Stimulated activated CD8-positive, alpha-beta memory T cell treated with anti-CD3 and anti-CD28 coated beads, Interleukin-12 subunit alpha, Interleukin-12 subunit beta, amount 100 ng/mL, for 1 hour (primary cell): ENCODE measurements around the gene DCLK3.

Experiments
- DNase-seq: peaks from one replicate; pipeline ENCODE4 v3.0.0-alpha.2; 2020; ENCODE audit warnings: low read depth

DCLK3 gene, protein sequence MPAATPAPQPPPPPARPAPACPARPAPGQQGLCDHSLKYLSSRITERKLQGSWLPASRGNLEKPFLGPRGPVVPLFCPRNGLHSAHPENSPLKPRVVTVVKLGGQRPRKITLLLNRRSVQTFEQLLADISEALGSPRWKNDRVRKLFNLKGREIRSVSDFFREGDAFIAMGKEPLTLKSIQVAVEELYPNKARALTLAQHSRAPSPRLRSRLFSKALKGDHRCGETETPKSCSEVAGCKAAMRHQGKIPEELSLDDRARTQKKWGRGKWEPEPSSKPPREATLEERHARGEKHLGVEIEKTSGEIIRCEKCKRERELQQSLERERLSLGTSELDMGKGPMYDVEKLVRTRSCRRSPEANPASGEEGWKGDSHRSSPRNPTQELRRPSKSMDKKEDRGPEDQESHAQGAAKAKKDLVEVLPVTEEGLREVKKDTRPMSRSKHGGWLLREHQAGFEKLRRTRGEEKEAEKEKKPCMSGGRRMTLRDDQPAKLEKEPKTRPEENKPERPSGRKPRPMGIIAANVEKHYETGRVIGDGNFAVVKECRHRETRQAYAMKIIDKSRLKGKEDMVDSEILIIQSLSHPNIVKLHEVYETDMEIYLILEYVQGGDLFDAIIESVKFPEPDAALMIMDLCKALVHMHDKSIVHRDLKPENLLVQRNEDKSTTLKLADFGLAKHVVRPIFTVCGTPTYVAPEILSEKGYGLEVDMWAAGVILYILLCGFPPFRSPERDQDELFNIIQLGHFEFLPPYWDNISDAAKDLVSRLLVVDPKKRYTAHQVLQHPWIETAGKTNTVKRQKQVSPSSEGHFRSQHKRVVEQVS

DNA sequence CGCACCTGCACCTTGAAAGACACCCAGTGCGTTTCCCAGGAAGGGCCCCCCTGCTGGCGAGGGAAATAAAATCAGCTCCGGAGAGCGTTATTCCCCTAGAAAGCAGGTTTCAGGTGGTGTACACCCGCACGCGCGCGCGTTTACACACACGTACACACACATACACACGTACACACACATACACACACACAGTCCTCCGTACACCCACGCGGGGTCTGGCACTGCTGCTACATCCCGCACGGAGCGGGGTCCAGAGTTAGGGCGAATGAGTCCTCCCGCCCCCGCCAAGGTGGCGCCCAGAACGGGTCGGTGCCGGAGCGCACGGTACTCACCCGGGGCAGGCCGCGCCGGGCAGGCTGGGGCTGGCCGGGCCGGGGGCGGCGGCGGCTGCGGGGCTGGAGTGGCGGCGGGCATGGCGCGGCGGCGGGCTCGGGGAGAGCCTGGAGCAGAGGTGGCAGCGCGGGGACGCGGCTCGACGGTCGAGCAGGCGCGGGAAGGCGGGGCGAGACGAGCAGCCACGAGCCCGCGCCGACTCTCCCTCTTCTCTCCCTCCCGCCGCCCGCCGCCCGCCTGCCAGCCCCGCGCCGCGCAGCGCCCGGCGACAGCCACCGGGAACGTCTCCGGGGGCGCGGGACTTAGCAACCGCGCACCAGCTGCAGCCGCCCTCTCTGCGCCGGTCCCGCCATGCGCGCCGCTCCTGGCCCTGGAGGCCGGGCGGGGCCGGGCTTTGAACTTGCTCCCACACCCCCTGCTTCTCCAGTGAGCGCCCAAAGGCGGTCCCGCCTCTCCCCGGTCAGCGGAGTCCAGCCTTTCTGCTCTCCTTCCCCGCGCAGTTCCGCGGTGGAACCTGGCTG is at the start of gene DCLK3:
DCLK3 (minus strand) TSS at position 704 of the 854 bp plus-strand sequence; CDS start at position 414, 290 bp downstream.
- no peak for DNase-seq

DNA sequence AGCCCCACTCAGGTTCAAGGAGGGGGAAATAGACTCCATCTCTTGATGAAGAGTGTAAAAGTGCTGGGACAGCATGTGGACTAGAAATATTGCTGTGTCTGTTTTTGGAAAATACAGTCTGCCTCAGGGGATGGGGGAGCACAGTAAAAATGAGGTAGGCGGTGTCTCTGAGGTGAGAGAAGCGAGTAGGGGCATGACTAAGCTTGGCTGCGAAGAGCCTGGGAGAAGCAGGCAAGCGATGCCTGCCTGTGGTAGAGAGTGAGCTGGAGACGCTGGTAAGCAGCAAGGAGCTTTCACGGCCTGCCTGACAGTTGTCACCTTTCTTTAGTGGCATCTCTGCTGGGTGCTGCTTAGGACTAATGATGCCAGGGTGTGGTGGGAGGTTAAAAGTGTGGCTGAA is 49.0 kb upstream of the DCLK3 start:
- DNase-seq = no peak

DNA sequence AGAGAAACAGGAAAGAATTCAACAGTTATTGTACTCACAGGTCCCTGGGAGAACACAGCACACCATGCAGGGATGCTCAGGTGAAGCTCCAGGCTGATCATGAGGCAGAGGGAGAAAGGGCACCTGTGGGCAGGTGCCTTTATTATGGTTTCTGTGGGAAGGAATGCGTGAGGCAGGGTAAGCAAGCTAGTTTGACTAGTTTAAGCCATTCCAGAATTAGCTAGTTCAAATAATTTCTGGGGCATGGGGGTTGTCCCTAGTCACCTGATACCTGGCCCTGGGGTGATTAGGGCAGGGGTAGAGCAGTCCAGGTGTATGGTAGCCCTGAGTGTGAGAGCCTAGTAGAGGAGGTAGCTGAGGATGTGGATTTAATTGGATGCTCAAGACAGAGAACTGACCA is 47.9 kb upstream of the DCLK3 start:
- DNase-seq = no peak

DNA sequence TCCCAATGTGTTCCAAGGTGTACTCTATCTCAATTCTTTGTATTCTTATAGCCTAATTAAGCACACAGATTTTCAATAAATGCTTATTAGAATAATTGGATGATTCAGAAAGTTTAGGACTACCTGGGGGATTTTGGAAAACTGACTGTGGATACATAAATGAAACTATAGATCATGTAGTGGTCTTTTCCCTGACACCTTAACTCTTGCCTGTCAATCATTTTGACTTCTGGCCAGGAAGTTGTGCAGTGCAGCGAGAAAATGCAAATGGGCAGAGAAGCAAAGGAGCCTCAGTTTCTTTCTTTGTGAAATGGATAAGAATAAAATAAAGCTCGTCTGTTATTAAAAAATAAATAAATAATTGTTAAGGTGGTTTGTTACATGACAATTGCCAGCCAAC is 47.4 kb upstream of the DCLK3 start:
- DNase-seq = no peak

DNA sequence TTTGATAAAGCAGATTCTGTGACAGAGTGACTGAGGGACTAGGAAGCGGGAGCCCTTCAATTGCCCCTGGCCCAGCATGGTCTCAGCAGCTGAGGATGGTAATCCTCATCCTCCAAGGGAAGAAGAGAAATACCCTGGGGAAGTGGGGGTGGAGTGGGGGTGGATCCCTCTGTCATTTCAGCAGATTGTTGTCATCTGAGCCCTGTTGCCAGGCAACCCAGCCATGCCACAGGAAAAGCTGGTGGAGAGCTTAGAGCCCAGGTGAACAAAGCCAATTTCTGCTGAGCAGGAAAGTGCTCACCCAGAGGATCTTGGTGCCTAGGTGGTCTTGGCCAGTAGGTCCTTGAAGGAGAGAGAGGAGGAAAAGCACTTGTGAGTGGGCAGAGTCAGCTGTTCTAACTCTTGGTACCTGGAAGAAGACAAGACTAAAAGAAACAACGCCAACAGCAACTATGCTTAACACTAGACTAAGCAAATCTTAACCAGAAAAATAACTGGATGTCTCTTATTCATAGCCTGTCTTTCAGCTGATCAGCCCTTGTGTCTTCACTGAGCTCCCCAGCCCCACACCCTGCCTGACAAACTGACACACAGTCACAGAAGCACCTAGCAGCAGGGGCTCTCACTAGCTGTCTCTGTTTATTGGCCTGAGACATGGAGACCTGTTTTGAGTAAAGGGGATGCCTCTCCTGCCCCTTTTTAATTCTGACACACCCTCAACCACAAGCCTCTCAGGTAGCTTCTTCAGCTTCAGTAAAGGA is 40.1 kb upstream of the DCLK3 start:
- no peak for DNase-seq

DNA sequence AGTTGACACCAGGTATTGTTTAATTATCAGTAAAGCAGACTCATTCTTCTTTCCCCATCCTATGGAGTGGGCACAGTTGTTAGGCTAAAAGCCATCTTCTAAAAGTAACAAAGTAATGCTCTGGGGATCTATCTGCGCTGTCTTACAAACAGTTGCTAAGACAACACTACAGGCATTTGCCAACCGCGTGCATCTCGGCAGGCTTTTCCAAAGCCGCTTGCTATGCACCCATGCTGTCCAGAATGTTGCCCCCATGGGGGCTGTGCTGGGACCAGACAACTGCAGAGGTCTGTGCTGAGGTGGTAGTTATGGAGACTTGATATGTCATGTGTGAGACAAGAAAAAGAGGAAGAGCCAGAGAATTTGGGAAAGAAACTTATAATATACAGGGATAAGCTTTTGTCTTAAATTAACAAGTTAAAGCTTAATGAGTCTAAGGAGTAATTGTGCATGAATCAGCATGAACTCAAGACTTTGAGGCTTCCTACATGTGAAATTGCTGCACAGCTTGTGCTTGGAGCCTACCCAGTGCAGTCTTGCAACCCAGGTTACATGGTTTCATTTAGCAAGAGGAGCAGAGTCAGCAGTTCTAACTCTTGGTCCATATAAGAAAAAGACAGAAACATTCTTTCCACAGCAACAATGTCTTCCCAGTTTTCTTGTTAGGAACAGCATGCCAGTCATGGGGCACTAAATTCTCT is 38.9 kb upstream of the DCLK3 start:
- DNase-seq = no peak

DNA sequence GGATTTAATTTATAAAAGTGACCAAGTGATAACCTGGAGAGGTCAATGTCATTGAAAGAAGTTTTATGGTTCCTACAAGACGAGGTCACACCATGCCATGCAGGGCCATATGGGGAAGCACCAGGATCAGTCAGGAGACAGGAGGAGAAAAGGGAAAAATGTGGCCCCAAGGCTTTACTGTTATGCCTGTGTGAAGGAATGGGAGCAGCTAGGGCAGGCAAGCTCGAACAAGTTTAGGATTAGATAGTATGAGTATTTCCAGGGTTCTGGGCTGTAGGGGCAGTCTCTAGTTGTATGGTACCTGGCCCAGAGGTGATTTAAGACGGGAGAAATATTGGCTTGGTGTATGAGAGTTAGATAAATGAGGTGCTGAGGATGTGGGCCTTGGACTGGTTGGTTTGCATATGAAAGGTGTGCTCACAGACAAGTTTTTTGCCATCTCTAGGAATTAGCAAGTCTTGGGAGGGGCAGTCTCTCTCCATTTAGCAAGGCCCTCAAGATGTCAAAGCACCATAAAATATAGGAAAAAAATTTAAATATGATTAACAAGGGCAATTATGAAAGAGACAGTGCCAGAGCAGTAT is 36.3 kb upstream of the DCLK3 start:
- no peak for DNase-seq

DNA sequence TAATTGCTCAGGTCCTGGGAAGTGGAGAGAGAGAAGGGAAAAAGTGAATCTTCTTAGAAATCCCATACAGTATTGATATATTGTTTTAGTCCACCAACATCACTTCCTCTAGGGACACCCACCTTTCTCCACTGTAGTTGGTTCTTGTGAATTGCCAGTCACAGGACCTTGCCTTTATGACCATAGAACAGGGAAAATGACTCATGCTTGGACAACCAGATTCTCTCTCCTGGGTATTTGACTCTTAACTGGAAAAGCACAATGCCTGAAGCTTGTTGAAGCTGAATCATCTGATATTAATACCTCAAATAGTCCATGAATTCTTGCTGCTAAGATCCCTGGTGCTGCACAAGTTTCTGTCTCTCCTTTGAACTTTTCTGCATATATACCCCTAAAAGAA is 32.5 kb upstream of the DCLK3 start:
- DNase-seq = no peak

DNA sequence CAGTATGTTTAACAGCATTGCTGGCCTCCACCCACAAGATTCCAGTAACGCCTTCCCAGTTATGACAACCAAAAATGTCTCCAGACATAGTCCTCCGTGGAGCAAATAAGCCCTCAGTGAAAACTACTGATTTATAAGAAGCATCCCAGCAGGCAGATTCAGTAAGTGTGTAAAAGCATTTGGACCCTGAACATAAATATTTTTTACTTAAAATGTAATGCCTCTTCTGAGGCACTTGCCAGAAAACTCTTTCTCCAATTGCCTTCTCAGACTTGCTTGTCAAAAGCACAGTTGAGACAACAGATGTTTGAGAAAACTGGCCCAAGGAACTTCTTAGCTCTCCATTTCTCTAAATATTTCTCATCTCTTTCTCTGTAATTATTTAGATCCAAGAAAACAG is 31.8 kb upstream of the DCLK3 start:
- no peak for DNase-seq

DNA sequence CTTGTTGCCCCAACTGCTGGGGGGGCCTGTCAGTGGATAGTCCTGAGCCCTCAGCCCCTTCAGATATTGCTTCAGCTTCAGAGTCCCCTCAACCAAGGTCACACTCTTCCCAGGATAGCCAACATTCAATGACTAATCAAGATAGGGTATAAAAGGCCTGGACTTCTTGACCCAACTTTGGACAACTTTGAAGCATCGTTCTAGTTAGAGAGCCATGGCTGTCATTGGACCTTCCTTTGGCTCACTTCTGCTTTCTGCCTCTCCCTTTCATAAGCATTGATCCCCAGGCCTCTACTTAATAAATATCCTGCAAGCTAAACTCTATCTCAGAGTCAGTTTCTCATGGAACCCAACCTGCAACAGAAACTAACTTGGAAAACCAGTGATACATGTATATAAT is 31.3 kb upstream of the DCLK3 start:
- no peak for DNase-seq

DNA sequence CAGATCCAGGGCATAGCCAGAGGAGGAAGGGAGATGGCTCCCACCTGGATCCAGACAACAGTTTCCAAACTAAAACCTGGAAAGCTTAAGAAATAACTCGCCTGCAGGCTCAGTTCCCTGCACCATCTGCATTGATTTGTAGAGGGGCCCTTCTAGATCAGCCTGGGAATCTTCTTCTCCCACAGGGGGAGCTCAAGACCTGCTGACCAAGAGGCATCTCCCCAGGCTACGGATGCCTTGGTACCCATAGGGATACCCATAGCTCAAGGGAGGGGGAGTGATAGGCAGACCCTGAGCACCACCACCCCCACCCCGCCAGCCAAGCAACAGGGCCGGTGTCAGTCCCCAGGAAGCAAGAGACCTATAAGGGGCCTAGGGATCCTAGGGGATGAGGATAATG is 28.0 kb upstream of the DCLK3 start:
- DNase-seq = no peak

DNA sequence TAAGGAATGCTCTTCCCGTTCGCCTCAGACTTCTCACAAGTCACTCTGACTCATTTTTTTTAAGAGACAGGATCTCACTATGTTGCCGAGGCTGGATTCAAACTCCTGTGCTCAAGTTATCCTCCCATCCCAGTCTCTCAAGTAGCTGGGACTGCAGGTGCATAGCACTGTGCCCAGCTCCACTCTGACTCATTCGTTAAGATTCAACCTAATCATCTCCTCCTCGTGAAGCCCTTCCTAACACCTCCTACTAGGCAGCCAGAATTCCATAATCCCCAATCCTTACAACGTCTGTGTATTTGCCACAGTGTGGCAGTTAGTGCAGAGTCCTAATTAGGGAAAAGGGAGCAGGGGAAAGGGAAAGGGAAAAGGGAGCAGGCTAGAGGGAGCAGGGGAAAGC is 26.4 kb upstream of the DCLK3 start:
- DNase-seq = no peak

DNA sequence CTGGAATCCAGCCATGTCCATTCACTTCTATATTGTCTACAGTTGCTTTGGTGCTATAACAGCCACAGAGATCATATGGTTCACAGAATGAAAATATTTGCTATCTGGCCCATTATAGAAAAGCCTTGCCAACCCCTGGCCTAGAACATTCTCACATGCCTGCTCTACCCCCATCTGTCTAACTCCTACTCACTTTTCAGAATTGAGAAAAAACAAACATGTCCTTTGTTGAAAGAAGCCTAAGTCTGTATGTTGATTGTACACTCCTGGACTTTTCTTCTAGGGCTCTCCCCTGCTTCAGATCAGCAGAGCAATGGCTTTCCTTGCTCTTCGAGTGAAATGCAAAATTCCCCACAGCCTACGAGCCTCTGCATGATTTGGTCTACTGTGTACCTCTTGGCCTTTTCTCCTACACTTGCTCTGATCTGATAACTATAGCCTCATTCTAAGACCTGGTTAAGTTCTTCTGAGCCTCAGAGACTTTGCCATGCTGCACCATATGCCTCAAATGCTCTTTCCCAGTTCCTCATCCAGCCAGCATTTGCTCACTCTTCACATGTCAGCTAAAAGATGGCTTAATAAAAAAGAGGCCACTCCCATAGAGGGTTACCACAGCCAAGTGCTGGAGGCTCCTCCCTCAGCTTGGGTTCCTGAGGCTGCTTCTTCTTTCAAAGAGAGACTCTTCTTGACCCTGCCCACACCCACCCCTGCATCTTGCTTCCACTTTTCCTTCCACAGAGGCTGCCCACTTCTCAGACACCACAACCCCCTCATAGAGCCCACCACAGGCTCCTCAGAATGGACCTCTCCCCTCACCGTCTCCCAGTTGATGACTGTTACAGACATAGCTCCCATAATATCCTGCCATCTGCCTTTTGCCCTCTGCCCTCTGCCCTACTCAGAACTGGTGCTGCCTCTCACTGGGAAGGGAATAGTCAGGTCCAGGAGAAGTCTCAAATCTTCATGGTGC is 22.9 kb upstream of the DCLK3 start:
- DNase-seq = no peak

DNA sequence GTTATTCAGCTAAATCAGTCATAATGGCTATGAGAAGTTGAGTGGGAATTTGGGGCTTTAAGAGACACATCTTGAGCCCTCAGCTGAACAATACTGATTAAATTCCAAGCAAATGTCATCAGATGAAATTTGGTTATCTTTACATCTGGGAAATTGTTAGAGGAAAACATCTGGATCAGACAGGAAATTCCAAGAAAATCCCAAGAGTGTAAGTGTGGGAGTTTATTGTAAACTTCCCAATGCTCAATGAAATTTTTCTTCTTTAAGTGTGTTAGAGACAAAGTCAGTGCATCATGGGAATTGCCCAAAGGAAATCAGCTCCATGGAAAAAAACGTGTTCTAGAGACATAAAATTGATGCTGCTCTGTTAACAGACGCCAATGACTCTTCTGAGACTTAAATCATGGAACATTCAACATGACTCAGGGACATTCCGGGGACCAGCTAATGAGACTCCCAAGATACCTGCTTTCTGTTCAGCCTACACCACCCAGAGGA is 19.8 kb upstream of the DCLK3 start:
- no peak for DNase-seq

DNA sequence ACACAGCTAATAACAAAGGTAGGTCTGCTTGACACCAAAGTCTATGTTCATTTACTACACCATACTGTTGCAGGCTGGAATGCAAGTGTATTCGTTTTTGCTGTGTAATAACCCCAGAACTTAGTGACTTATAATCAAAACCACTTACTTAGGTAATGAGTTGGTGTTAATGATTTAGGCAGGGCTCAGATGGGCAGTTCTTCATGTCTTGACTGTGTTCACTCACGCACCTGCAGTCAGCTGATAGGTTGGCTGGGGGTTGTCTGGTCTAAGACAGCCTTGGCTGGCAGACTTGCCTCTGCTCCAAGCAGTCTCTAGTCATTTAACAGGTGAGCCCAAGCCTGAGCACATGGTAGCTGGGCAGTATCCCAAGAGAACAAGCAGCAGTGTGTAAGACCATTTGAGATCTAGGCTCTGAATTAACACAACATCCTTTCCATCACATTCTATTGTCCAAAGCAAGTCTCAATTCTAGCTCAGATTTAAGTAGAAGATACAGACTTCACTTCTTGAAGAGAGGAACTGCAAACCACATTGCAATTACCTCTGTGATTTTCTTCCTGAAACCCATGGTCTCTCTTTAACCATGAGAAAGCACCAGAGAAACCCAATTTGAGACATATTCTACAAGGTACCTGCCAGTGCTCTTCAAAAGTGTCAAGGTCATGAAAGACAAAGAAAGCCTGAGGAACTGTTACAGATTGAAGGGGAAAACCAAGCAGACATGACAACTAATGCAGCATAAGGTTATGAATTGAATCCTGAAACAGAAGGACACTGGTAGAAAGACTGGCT is 13.3 kb upstream of the DCLK3 start:
- no peak for DNase-seq

DNA sequence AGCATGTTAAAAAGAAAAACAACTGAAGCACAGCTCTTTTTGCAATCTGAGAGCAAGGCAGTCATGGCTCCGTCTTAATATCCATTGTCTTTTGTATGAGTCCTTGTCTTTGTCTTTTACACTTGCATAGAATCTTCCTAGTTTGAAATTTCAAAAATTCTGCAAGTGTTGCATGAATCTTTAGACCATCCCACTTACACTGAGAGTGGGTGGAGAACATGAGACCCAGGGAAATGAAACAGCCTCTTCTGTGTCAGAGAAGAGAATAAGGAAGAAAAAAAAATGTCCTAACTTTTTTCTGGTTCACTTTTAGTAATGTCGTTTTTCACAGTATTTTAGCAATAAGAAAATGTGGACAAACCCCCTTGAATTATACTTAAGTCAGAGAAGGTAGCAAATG is 12.1 kb upstream of the DCLK3 start:
- DNase-seq = no peak

DNA sequence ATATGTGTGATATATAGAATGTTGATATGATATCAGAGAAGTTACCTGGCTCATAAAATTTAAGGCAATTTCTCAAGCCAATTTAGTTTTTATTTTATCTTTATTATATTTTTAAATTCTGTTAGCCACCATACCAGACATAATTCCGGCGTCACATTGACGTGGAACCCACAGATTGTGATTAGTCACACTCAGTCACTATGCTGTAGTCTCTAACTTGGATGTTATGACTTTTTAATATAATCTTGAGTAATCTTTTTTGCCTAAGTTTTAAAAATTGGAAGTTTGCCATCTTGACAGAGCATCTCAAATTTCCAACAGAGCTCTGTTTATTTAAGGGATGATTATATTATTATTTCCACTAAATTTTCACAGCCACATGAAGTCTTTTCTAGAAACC is 9.7 kb upstream of the DCLK3 start:
- DNase-seq = no peak

DNA sequence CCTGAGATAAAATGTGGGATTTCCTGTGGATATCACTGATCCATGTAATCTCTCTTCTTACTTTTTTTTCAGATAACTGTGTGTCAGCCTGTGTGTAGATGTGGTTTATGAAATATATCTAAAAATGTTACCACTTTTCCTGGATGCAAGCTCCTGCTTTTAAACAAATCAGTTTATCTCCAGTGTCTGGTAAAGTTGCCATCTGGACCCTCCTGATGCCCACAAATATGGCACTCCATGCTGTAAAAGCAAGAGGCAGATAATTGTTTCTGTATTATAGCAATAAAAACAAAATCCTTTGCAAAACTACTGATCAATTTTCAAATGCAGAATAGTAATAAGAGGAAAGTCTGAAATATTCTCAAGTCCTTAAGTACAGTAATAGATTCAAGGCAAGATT is 7.6 kb upstream of the DCLK3 start:
- no peak for DNase-seq

DNA sequence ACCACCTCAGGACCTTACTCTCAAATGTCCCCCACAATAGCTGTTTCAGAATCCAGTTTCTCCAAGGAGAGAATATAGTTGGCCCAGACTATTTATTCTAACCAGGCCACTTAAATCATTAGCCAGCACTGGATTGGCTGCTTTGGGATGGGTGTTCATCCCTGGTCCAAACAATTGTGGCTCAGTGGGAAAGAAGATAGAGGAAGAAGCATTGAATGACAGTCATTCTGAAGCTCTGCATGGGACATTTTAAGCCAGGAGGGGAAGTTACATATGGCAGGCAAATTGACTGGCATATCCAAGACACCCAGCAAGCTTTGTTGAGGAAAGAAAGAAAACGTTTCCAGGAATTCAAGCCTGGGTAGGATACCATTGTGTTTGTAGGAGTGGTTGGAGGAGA is 5.6 kb upstream of the DCLK3 start:
- DNase-seq = no peak
